Large intestine (tissue), 3 donors: ENCODE results near the gene MSH5. TPM values are rescaled to one million over a fixed set of nuclear protein-coding genes. Genes with fewer than 3 reads are reported as not detected.

Experiments
- DNase-seq, 2 donors: peaks; one replicate each; pipeline versions ENCODE4 v3.0.0 to v3.0.0-alpha.2; 2013
- H3K27ac ChIP-seq: one replicate; pipeline ENCODE4 v1.5.1; 2013; ENCODE audit warnings: low read length
- H3K27me3 ChIP-seq: 2 replicates; pipeline ENCODE4 v1.6.1; 2013; ENCODE audit warnings: low read length; ENCODE audit not compliant: control insufficient read depth, insufficient read depth
- H3K36me3 ChIP-seq: 2 replicates; pipeline ENCODE4 v1.6.1; 2013; ENCODE audit warnings: low read length; ENCODE audit not compliant: control insufficient read depth, insufficient read depth
- H3K4me1 ChIP-seq: one replicate; pipeline ENCODE4 v1.6.1; 2013; ENCODE audit warnings: low read length; ENCODE audit not compliant: control insufficient read depth, insufficient read depth
- H3K4me3 ChIP-seq: one replicate; pipeline ENCODE4 v1.5.1; 2013; ENCODE audit warnings: low read length
- H3K9me3 ChIP-seq: one replicate; pipeline ENCODE4 v1.6.1; 2013; ENCODE audit warnings: mild to moderate bottlenecking, low read depth, low read length, moderate library complexity; ENCODE audit not compliant: control insufficient read depth
- WGBS: methylation state at CpG from one replicate; pipeline ENCODE4 v1.1.5; 2013; ENCODE audit warnings: low lambda C conversion rate; ENCODE audit not compliant: insufficient coverage; 5-methylcytosine and 5-hydroxymethylcytosine counted together
- polyA plus RNA-seq: library from polyadenylated mRNA; unstranded; fragments of 120-200 nt; gene quantifications from one replicate; pipeline ENCODE4 v1.2.1, GENCODE V29; 2013

Gene MSH5
- polyA plus RNA-seq, 1 donor: 51.0 TPM

DNA sequence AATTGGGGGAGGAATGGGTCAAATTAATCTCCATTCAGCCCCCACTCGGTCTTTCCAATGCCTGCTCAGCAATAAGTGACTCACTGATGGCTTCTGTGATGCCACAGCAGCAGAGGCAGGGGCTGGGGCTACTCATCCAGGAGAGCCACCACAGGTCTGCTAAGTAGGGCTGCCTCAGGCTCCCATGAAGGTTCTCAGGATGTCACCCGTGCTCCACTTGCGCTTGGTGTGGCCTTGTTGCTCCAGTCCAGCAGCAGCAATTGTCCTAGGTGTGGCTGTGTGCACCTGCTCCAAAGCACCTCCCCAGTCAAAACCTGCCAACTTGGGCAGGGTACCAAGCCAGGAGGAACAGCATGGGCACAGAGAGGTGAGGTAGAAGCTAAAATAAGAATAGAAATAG lies 17.6 kb upstream of the MSH5 start:
- no peak for DNase-seq
- Histone ChIP-seq H3K4me3 (no peak overlapping the region), H3K27me3 (no peaks in the 10 kb centered on the region), H3K27ac (no peak overlapping the region), H3K9me3 (peaks cover 2% of the 10 kb centered on the region), H3K36me3 (peaks cover 18% of the 10 kb centered on the region), H3K4me1 (peaks cover 10% of the 10 kb centered on the region)
- no CpG with 5 or more reads among the region's 3 CpGs for WGBS

DNA sequence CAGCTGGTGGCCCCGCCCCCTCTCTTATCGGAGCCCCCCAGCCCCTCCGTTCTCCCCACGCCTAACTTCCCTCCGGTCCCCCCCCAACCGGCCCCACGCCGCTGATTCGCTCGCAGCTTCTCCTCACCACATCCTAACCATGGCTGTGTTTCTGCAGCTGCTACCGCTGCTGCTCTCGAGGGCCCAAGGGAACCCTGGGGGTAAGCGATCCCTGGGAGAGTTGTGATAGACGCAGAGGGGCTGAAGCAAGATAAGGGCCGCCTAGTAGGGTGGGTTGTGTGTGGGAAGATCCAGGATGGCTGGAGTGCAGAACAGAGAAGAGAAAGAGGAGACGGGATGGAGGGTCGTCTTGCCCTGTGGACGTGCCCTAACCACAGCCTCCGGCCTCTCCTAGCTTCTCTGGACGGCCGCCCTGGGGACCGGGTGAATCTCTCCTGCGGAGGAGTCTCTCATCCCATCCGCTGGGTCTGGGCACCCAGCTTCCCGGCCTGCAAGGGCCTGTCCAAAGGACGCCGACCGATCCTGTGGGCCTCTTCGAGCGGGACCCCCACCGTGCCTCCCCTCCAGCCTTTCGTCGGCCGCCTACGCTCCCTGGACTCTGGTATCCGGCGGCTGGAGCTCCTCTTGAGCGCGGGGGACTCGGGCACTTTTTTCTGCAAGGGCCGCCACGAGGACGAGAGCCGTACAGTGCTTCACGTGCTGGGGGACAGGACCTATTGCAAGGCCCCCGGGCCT lies 16.4 kb upstream of the MSH5 start, which contains the start of gene MPIG6B:
Gene MPIG6B (plus strand): TSS at position 129 of the 735 bp plus-strand sequence. CDS start 11 bp downstream, at position 140.
- H3K36me3 ChIP-seq: peaks cover 27% of the 10 kb centered on the region
- 67% methylated on average over 1 of the region's 46 CpGs for WGBS
- no peaks in the 10 kb centered on the region for H3K27me3 ChIP-seq
- H3K27ac ChIP-seq: no peak within 1 kb of the TSS
- peaks cover 2% of the 10 kb centered on the region for H3K9me3 ChIP-seq
- H3K4me3 ChIP-seq: no peak within 1 kb of the TSS
- no peak for DNase-seq
- peaks cover 16% of the 10 kb centered on the region for H3K4me1 ChIP-seq

DNA sequence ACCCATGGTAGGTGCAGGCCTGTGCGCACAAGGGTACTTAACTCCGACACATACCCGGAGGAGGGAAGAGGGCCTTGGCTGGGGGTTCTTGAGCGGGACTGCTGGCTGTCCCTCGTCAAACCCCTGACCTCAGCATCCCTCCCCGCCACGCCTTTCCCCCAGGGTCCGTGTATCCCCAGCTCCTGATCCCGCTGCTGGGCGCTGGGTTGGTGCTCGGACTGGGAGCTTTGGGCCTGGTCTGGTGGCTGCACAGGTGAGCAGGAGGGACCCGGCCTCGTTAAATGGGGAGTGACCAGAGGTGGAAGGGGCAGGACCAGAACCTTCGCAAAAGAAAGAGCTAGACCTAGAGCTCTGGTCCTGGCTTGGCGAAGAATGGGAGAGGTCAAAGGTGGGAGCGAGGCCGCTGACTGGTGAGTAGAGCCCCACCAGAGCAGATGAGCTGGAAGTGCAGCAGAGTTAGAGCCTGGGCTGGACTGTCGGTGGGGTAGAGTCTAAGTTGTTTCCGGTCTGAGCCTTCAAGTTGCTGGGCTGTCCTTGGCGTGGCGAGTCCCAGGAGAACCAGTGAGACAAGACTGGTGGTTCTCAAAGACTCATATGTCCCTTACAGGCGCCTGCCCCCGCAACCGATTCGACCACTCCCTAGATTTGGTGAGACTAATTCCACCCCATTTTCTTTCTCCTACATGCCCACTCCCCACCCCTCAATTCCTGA lies 15.7 kb upstream of the MSH5 start:
- Histone ChIP-seq H3K27me3 (no peaks in the 10 kb centered on the region), H3K4me3 (no peak overlapping the region), H3K4me1 (peaks cover 15% of the 10 kb centered on the region), H3K36me3 (peaks cover 27% of the 10 kb centered on the region), H3K9me3 (peaks cover 2% of the 10 kb centered on the region), H3K27ac (no peak overlapping the region)
- no peak for DNase-seq
- WGBS: 93% methylated on average over 4 of the region's 25 CpGs

DNA sequence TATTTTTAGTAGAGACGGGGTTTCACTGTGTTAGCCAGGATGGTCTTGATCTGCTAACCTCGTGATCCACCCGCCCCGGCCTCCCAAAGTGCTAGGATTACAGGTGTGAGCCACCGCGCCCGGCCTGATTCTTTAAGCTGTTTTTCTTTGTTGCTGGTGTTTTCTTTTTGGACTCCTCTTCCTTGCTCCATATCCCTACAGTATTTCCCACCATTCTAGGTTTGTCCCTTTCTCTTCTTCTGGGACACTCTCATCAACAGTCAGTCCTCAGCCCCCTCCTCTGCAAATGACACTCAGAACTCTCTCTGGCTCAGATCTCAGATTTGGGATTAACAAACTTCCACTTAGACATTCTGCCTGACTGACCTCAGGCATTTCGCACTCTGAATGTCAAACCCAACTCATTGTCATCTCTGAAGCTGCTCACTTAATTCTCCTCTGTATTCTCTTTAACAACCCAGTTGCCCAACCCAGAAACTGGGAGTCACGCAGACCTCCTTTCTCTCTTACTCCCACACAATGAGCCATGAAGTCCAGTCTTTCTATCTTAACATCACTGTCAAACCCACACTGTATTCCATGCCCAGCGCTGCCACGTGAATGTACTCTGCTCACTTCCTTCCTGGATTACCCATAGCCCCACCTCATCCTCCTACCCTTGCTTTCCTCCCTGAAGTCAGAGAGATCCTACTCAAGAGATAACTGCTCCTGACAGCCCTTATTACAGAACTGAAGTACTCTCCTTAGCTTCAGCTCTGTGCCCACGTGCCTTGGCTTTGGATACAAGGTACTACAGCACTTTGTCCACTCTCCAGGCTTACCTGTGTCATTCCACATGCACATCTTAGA lies 14.1 kb upstream of the MSH5 start:
- Histone ChIP-seq H3K4me3 (no peak overlapping the region), H3K27me3 (no peaks in the 10 kb centered on the region), H3K36me3 (peaks cover 32% of the 10 kb centered on the region), H3K4me1 (peaks cover 18% of the 10 kb centered on the region), H3K27ac (no peak overlapping the region), H3K9me3 (peaks cover 2% of the 10 kb centered on the region)
- no peak for DNase-seq
- no CpG with 5 or more reads among the region's 12 CpGs for WGBS

DNA sequence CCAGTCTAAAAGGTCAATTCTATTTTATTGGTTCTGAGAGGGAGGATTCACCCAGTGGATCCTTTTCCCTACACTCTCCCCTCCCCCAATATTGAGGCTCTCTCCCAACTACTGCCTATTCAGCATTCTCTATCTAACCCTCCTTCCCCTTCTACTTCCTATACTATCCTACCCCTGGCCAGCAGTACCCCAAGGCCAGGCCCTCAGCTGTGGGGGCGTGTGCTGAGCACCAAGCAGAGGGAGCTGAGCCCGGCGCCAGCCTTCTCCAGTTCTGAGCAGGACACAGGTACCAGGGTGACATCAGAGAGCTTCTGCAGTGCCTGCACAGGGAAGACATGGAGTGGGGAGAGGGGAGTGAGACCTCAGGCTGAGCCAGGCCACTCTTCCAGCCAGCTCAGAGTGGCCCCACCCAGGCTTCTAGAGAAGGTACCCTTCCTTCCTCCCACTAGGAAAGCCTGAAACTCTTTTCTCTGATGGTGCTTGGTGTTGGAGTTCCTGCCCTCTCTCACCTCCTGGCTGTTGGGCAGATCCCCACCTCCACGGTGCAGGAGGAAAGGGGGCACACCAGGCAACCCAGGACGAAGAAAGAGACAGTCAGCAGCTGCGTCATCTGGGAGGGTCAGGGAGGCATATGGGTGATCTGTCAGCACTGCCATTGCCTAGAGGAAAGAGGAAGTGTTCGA lies 12.6 kb upstream of the MSH5 start:
- Histone ChIP-seq H3K9me3 (peaks cover 2% of the 10 kb centered on the region), H3K4me1 (peaks cover 20% of the 10 kb centered on the region), H3K36me3 (peaks cover 46% of the 10 kb centered on the region), H3K27me3 (no peaks in the 10 kb centered on the region), H3K4me3 (no peak overlapping the region), H3K27ac (no peak overlapping the region)
- no CpG with 5 or more reads among the region's 7 CpGs for WGBS
- no peak for DNase-seq

GRCh38 chr6:31727717-31728671 lies 11.8 kb upstream of the MSH5 start:
- H3K9me3 ChIP-seq: peaks cover 2% of the 10 kb centered on the region
- no CpG with 5 or more reads among the region's 41 CpGs for WGBS
- peaks cover 20% of the 10 kb centered on the region for H3K4me1 ChIP-seq
- no peak overlapping the region for H3K27ac ChIP-seq
- DNase-seq: no peak
- peaks cover 52% of the 10 kb centered on the region for H3K36me3 ChIP-seq
- H3K27me3 ChIP-seq: no peaks in the 10 kb centered on the region
- H3K4me3 ChIP-seq: peak overlapping the region; percentile 96

DNA sequence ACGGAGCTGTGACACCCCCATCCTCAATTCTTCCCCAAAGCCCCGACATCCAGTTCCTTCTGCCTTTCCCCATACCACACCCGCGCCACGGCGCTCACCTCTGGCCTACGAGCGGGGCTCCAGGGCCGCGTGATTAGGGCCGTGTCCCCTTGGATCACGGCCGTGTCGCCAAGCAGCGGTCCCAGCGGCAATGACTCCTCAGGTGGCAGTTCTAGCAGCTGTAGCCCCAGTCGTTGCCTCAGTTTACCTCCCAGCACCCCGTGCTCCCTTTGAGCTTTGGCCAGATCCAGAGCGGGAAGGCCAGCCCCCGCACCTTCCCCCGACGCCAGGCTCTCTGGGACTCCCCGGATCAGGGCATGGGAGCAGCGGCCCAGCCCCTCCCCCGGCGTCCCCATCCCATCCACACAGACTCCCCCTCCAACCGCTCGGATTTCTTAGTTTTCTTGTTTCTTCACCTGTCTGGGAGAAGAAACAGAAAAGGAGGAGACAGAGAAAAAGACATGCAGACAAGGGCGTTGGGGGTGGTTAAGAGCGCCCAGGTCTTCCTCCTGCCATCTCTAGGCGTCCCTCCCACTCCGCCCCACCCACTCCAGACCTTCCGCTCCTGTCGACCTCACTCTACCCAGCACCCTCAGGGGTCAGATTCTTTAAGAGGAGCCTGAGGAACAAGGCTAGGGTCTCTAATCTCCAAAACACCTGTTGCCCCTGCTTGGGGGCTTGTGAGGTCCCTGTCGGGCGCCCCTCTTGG lies 10.9 kb upstream of the MSH5 start, which contains the start of gene DDAH2:
Gene DDAH2 (minus strand): TSS at position 533 of the 748 bp plus-strand sequence. CDS start 138 bp downstream, at position 395.
- Histone ChIP-seq H3K4me1 (peaks cover 24% of the 10 kb centered on the region), H3K4me3 (peak within 1 kb of the TSS; percentile 96), H3K27me3 (no peaks in the 10 kb centered on the region), H3K27ac (peak within 1 kb of the TSS; percentile 99), H3K36me3 (peaks cover 62% of the 10 kb centered on the region), H3K9me3 (no peaks in the 10 kb centered on the region)
- DNase-seq: peak in 1 of 2 donors; percentile 35
- no CpG with 5 or more reads among the region's 36 CpGs for WGBS

- peaks cover 30% of the 10 kb centered on the region for H3K4me1 ChIP-seq
- WGBS: no CpG with 5 or more reads among the region's 29 CpGs
Observed at GRCh38 chr6:31729515-31729978, 10.3 kb upstream of the MSH5 start.

More at GRCh38 chr6:31729515-31729978, 10.3 kb upstream of the MSH5 start:
- H3K4me3 ChIP-seq: peak overlapping the region; percentile 96
- peak overlapping the region; percentile 99 for H3K27ac ChIP-seq
- no peaks in the 10 kb centered on the region for H3K9me3 ChIP-seq
- peaks cover 68% of the 10 kb centered on the region for H3K36me3 ChIP-seq
- H3K27me3 ChIP-seq: no peaks in the 10 kb centered on the region
- peak; percentile 87 to 94 for DNase-seq
